SK-N-SH treated with all-trans-retinoic acid at 6 μM for 48 hours (cell line): ENCODE data around the gene DFFB.

ENCODE experiments used
- ATAC-seq: fragments of 200-7000 bp; cut with Tn5 transposase; 3 replicates; pipeline ENCODE4 v1.9.1; 2020; ENCODE audit warnings: mild to moderate bottlenecking, moderate library complexity
- ARNTL ChIP-seq: fragments of 450-650 bp; formaldehyde crosslinking; IDR thresholded peaks from 2 replicates; pipeline ENCODE4 v1.5.0; 2020; ENCODE audit warnings: low read depth, mild to moderate bottlenecking, moderate library complexity, borderline replicate concordance
- BACH2 ChIP-seq: fragments of 250-450 bp; sonication (Bioruptor Pico); IDR thresholded peaks from 2 replicates; pipeline ENCODE4 v1.9.0; 2021; ENCODE audit warnings: mild to moderate bottlenecking, borderline replicate concordance
- CREB5 ChIP-seq: fragments of 250-450 bp; sonication (Bioruptor Pico); IDR thresholded peaks from 2 replicates; pipeline ENCODE4 v1.5.1; 2020; ENCODE audit warnings: low read depth, mild to moderate bottlenecking, moderate library complexity
- CSDC2 ChIP-seq: fragments of 250-450 bp; sonication (Bioruptor Pico); IDR thresholded peaks from 2 replicates; pipeline ENCODE4 v1.5.0; 2020; ENCODE audit warnings: mild to moderate bottlenecking, moderate library complexity
- CSRNP3 ChIP-seq: fragments of 250-450 bp; sonication (Bioruptor Pico); IDR thresholded peaks from 2 replicates; pipeline ENCODE4 v1.5.1; 2021; ENCODE audit warnings: mild to moderate bottlenecking, moderate library complexity
- ISL1 ChIP-seq: fragments of 250-450 bp; sonication (Bioruptor Pico); IDR thresholded peaks from 2 replicates; pipeline ENCODE4 v2.1.2; 2022; ENCODE audit warnings: mild to moderate bottlenecking, moderate library complexity
- OSR1 ChIP-seq: fragments of 250-450 bp; sonication (Bioruptor Pico); IDR thresholded peaks from 2 replicates; pipeline ENCODE4 v1.8.0; 2022; ENCODE audit warnings: moderate library complexity, mild to moderate bottlenecking, inconsistent platforms
- POU6F1 ChIP-seq: fragments of 250-450 bp; sonication (Bioruptor Pico); IDR thresholded peaks from 2 replicates; pipeline ENCODE4 v1.8.0; 2021; ENCODE audit warnings: low read depth, mild to moderate bottlenecking, moderate library complexity, borderline replicate concordance
- PPARA ChIP-seq: fragments of 250-450 bp; sonication (Bioruptor Pico); IDR thresholded peaks from 2 replicates; pipeline ENCODE4 v1.5.0; 2020; ENCODE audit warnings: mild to moderate bottlenecking, borderline replicate concordance
- RARB ChIP-seq: fragments of 250-450 bp; sonication (Bioruptor Pico); IDR thresholded peaks from 2 replicates; pipeline ENCODE4 v1.8.0; 2021; ENCODE audit warnings: mild to moderate bottlenecking, moderate library complexity
- SNAI2 ChIP-seq: fragments of 250-450 bp; sonication (Bioruptor Pico); IDR thresholded peaks from 2 replicates; pipeline ENCODE4 v1.5.0; 2020; ENCODE audit warnings: mild to moderate bottlenecking, moderate library complexity
- TCF4 ChIP-seq: fragments of 250-450 bp; sonication (Bioruptor Pico); IDR thresholded peaks from 2 replicates; pipeline ENCODE4 v1.8.0; 2021; ENCODE audit warnings: mild to moderate bottlenecking, moderate library complexity, borderline replicate concordance
- TOX ChIP-seq: fragments of 250-450 bp; sonication (Bioruptor Pico); IDR thresholded peaks from 2 replicates; pipeline ENCODE4 v1.8.0; 2021; ENCODE audit warnings: mild to moderate bottlenecking, moderate library complexity, borderline replicate concordance
- TSHZ2 ChIP-seq: fragments of 250-450 bp; sonication (Bioruptor Pico); IDR thresholded peaks from 2 replicates; pipeline ENCODE4 v1.5.0; 2020; ENCODE audit warnings: mild to moderate bottlenecking, moderate library complexity
- ZC3H10 ChIP-seq: fragments of 250-450 bp; sonication (Bioruptor Pico); IDR thresholded peaks from 2 replicates; pipeline ENCODE4 v1.5.1; 2021; ENCODE audit warnings: mild to moderate bottlenecking, moderate library complexity
- ZFP30 ChIP-seq: fragments of 450-650 bp; formaldehyde crosslinking; IDR thresholded peaks from 2 replicates; pipeline ENCODE4 v1.5.0; 2022; ENCODE audit warnings: mild to moderate bottlenecking, moderate library complexity
- ZNF70 ChIP-seq: fragments of 450-650 bp; formaldehyde crosslinking; IDR thresholded peaks from 2 replicates; pipeline ENCODE4 v1.5.0; 2020; ENCODE audit warnings: mild to moderate bottlenecking, moderate library complexity
- ZNF8 ChIP-seq: fragments of 450-650 bp; formaldehyde crosslinking; IDR thresholded peaks from 2 replicates; pipeline ENCODE4 v1.5.0; 2020; ENCODE audit warnings: mild to moderate bottlenecking, moderate library complexity

The DFFB gene

GRCh38 chr1:3895951-3896325 is 38.7 kb downstream of the DFFB start (continued):
- TF ChIP-seq POU6F1 (CRISPR knock-in tag), result no peak
- no peak for TF ChIP-seq BACH2 (CRISPR knock-in tag)
- no peak for TF ChIP-seq TCF4 (CRISPR knock-in tag)
- TF ChIP-seq CSRNP3 (CRISPR knock-in tag), result no peak
- TF ChIP-seq ZNF70 (CRISPR knock-in tag), result no peak

GRCh38 chr1:3896396-3897000 is 39.2 kb downstream of the DFFB start:
- ATAC-seq, result no peak
- TF ChIP-seq ZNF8 (CRISPR knock-in tag) (no peak), CREB5 (no peak)

- no peak for ATAC-seq
- TF ChIP-seq CSRNP3 (CRISPR knock-in tag) (no peak), ISL1 (no peak), ZNF70 (CRISPR knock-in tag) (no peak), TCF4 (CRISPR knock-in tag) (no peak), ZC3H10 (CRISPR knock-in tag) (no peak), POU6F1 (CRISPR knock-in tag) (no peak), CSDC2 (no peak), BACH2 (CRISPR knock-in tag) (no peak), PPARA (no peak), TSHZ2 (no peak), TOX (CRISPR knock-in tag) (no peak), OSR1 (no peak), RARB (CRISPR knock-in tag) (no peak), SNAI2 (CRISPR knock-in tag) (no peak), ARNTL (no peak), ZFP30 (CRISPR knock-in tag) (no peak)
Observed at GRCh38 chr1:3898475-3898735, 41.1 kb downstream of the DFFB start.
